Hepatocyte (in vitro differentiated cells): ENCODE data around the gene SLF2.

ENCODE experiments used
- EZH2 ChIP-seq: fragments of 200-600 bp; sonication (generic); IDR thresholded peaks from 2 replicates; pipeline ENCODE4 v1.6.1; 2016; ENCODE audit warnings: antibody characterized with exemption, mild to moderate bottlenecking, borderline replicate concordance
- EZH2phosphoT487 ChIP-seq: fragments of 200-600 bp; sonication (generic); IDR thresholded peaks from one replicate; pipeline ENCODE4 v1.6.1; 2018; ENCODE audit warnings: antibody characterized with exemption, mild to moderate bottlenecking, low read depth, moderate library complexity; ENCODE audit not compliant: unreplicated experiment, severe bottlenecking
- TF ChIP-seq, protein P1 (sequence below): fragments of 200-600 bp; sonication (generic); IDR thresholded peaks from 2 replicates; pipeline ENCODE4 v1.5.1; 2016; ENCODE audit warnings: antibody characterized with exemption, mild to moderate bottlenecking; ENCODE audit not compliant: poor library complexity

DNA sequence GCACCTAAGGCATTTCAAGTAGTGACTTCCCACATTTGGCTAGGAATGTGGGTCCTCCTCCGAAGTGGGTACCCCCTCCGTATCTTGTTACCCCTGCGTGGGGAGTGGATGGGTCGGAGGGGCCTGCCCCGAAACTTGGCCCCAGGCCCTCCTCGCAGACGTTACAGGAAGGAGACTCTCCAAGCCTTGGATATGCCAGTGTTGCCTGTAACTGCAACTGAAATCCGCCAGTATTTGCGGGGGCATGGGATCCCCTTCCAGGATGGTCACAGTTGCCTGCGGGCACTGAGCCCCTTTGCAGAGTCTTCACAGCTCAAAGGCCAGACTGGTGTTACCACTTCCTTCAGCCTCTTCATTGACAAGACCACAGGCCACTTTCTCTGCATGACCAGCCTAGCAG is 75.4 kb downstream of the SLF2 start:
- TF ChIP-seq, protein P1, sequence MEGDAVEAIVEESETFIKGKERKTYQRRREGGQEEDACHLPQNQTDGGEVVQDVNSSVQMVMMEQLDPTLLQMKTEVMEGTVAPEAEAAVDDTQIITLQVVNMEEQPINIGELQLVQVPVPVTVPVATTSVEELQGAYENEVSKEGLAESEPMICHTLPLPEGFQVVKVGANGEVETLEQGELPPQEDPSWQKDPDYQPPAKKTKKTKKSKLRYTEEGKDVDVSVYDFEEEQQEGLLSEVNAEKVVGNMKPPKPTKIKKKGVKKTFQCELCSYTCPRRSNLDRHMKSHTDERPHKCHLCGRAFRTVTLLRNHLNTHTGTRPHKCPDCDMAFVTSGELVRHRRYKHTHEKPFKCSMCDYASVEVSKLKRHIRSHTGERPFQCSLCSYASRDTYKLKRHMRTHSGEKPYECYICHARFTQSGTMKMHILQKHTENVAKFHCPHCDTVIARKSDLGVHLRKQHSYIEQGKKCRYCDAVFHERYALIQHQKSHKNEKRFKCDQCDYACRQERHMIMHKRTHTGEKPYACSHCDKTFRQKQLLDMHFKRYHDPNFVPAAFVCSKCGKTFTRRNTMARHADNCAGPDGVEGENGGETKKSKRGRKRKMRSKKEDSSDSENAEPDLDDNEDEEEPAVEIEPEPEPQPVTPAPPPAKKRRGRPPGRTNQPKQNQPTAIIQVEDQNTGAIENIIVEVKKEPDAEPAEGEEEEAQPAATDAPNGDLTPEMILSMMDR: no peak
- no peak for TF ChIP-seq EZH2phosphoT487
- no peak for TF ChIP-seq EZH2
